SK-N-MC (cell line): ENCODE measurements around the gene SLC44A1.

Experiments
- EZH2 ChIP-seq: fragments of 200-600 bp; sonication (generic); IDR thresholded peaks from one replicate; pipeline ENCODE4 v1.6.1; 2017; ENCODE audit warnings: antibody characterized with exemption
- POLR2AphosphoS5 ChIP-seq: IDR thresholded peaks from 2 replicates; pipeline ENCODE4 v1.6.1; 2012; ENCODE audit warnings: mild to moderate bottlenecking, low read depth, low read length, borderline replicate concordance

- TF ChIP-seq POLR2AphosphoS5 (no peak), EZH2 (no peak)
Observed at GRCh38 chr9:105290954-105291353, 46.5 kb downstream of the SLC44A1 start.
